Right atrium auricular region (tissue), 2 donors: Measurements from ENCODE around the gene RGS7BP. TPM values are rescaled to one million over a fixed set of nuclear protein-coding genes. Genes with fewer than 3 reads are reported as not detected.

ENCODE experiments used
- DNase-seq: peaks from one replicate; pipeline ENCODE4 v3.0.0-alpha.2; 2019; ENCODE audit warnings: low spot score
- H3K27ac ChIP-seq, 2 donors: fragments of 200-600 bp; sonication (generic); 1 replicate in 1 of 2; 2 replicates in 1 of 2; pipeline ENCODE4 v1.5.1; 2016 to 2019
- H3K27me3 ChIP-seq, 2 donors: fragments of 200-600 bp; sonication (generic); one replicate each; pipeline versions ENCODE4 v1.5.1 to v1.6.0; 2017 to 2019
- H3K36me3 ChIP-seq: fragments of 200-600 bp; sonication (generic); one replicate; pipeline ENCODE4 v1.5.1; 2016
- H3K4me1 ChIP-seq, 2 donors: fragments of 200-600 bp; sonication (generic); one replicate each; pipeline versions ENCODE4 v1.5.1 to v1.6.0; 2017 to 2019
- H3K4me3 ChIP-seq, 2 donors: fragments of 200-600 bp; sonication (generic); 1 replicate in 1 of 2; 2 replicates in 1 of 2; pipeline ENCODE4 v1.5.1; 2017 to 2019; ENCODE audit warnings: mild to moderate bottlenecking in 1 of 2, moderate library complexity in 1 of 2
- H3K9me3 ChIP-seq, 2 donors: fragments of 200-600 bp; sonication (generic); one replicate each; pipeline ENCODE4 v1.5.1; 2019
- total RNA-seq, 2 donors: library from RNA; depleted of rRNA; stranded (reverse); fragments of >200 nt; gene quantifications; one replicate each; pipeline ENCODE4 v1.1.0, GENCODE V29; 2016
- TF ChIP-seq, protein P1 (sequence below), 2 donors: fragments of 200-600 bp; sonication (generic); IDR thresholded peaks; one replicate each; pipeline ENCODE4 v1.5.1; 2019; ENCODE audit warnings: antibody characterized with exemption in 2 of 2

Gene RGS7BP
- total RNA-seq, 2 donors from 2014 or later = 2.4 to 3.6 TPM

DNA sequence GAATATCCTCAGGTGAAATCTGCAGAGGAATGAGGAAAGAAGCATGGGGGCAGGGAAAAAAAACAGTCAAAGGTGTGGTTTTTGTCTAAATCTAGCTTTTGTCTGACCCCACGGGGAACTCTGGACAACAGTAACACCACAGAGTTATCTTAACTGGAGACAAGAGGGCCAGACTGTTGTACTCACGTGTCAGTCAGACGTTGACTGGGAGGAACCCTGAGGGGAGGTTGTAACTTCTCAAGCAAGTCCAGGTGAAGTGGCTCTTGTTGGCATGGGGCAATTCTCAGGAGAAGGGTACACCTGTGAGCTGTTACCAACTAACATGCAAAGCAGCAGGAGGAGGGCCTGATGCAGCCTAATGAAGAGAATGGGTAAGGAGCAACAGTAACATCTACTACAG, 140.4 kb downstream of the RGS7BP start:
- no peaks in the 10 kb centered on the region for H3K36me3 ChIP-seq
- H3K4me1 ChIP-seq = no peaks in the 10 kb centered on the region
- no peak for DNase-seq
- no peaks in the 10 kb centered on the region for H3K27me3 ChIP-seq
- H3K27ac ChIP-seq = no peak overlapping the region
- TF ChIP-seq, protein P1, sequence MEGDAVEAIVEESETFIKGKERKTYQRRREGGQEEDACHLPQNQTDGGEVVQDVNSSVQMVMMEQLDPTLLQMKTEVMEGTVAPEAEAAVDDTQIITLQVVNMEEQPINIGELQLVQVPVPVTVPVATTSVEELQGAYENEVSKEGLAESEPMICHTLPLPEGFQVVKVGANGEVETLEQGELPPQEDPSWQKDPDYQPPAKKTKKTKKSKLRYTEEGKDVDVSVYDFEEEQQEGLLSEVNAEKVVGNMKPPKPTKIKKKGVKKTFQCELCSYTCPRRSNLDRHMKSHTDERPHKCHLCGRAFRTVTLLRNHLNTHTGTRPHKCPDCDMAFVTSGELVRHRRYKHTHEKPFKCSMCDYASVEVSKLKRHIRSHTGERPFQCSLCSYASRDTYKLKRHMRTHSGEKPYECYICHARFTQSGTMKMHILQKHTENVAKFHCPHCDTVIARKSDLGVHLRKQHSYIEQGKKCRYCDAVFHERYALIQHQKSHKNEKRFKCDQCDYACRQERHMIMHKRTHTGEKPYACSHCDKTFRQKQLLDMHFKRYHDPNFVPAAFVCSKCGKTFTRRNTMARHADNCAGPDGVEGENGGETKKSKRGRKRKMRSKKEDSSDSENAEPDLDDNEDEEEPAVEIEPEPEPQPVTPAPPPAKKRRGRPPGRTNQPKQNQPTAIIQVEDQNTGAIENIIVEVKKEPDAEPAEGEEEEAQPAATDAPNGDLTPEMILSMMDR (IDR thresholded peaks at IDR 0.05) = no peak
- H3K4me3 ChIP-seq = no peak overlapping the region
- H3K9me3 ChIP-seq = no peaks in the 10 kb centered on the region

DNA sequence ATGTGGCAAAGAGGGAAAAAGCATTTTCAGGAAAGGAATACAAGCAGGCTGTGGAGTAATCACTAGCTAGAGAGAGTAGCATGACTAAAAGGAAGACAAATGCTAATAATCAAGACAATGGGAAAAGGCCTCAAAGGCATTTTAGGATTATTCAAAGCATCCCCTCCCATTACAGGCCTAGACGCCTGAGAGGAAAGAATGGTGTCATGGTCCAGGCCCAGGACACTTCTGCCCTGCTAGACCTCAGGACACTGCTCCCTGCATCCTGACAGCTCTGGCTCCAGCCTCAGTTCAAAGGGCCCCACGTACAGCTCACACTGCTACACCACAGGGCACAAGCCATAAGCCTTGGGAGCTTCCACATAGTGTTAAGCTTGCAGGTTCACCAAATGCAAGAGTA, 143.7 kb downstream of the RGS7BP start:
- H3K9me3 ChIP-seq = no peaks in the 10 kb centered on the region
- no peak for DNase-seq
- no peaks in the 10 kb centered on the region for H3K36me3 ChIP-seq
- no peaks in the 10 kb centered on the region for H3K27me3 ChIP-seq
- H3K27ac ChIP-seq = no peak overlapping the region
- no peaks in the 10 kb centered on the region for H3K4me1 ChIP-seq
- TF ChIP-seq, protein P1 (IDR thresholded peaks at IDR 0.05) = no peak
- H3K4me3 ChIP-seq = no peak overlapping the region

GRCh38 chr5:64653766-64654560, 148.1 kb downstream of the RGS7BP start:
- TF ChIP-seq, protein P1 (IDR thresholded peaks at IDR 0.05) = no peak
- H3K4me1 ChIP-seq = no peaks in the 10 kb centered on the region
- no peak overlapping the region for H3K27ac ChIP-seq
- no peak overlapping the region for H3K4me3 ChIP-seq
- peaks cover 0 to 9% of the 10 kb centered on the region in 2 donors for H3K9me3 ChIP-seq
- no peak for DNase-seq
- no peaks in the 10 kb centered on the region for H3K27me3 ChIP-seq
- H3K36me3 ChIP-seq = no peaks in the 10 kb centered on the region

DNA sequence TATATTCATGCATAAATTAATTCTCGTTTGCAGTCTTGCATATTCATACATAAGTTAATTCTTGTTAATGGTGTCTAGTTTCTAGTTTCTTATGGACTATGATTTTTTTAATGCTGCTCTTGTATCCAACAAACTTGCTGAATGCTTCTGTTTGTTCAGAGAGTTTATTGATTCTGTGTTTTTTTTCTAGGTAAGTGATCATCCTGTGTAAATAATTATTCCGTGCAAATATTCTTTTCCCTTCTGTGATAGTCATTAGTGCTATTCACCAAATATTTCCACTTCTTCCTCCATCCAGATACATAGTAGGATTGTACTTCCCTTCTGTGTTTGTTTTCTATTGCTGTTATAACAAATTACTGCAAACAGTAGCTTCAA, 148.7 kb downstream of the RGS7BP start:
- Histone ChIP-seq H3K9me3 (peaks cover 0 to 9% of the 10 kb centered on the region in 2 donors), H3K27me3 (no peaks in the 10 kb centered on the region), H3K4me3 (no peak overlapping the region), H3K36me3 (no peaks in the 10 kb centered on the region), H3K4me1 (no peaks in the 10 kb centered on the region), H3K27ac (no peak overlapping the region)
- TF ChIP-seq, protein P1 (IDR thresholded peaks at IDR 0.05) = no peak
- no peak for DNase-seq

DNA sequence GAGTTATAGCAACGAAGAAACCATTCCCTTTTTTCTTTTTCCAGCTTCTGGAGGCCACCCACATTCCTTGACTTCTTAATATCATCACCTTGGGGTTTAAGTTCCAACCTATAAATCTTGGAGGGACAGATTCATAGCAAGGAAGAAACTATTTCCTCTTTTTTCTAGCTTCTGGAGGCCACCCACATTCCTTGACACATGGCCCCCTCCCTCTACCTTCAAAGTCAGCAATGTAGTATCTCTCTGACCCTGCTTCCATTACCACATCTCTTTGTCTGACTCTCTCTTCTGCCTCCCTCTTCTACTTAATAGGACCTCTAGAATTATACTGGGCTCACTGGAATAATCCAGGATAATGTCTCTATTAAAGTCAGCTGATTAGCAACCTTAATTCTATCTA, 149.8 kb downstream of the RGS7BP start:
- Histone ChIP-seq H3K4me1 (no peaks in the 10 kb centered on the region), H3K4me3 (no peak overlapping the region), H3K9me3 (peaks cover 0 to 9% of the 10 kb centered on the region in 2 donors), H3K27me3 (no peaks in the 10 kb centered on the region), H3K27ac (no peak overlapping the region), H3K36me3 (no peaks in the 10 kb centered on the region)
- DNase-seq = no peak
- TF ChIP-seq, protein P1 (IDR thresholded peaks at IDR 0.05) = no peak

GRCh38 chr5:64659289-64659688, 153.5 kb downstream of the RGS7BP start:
- Histone ChIP-seq H3K27ac (no peak overlapping the region), H3K4me3 (no peak overlapping the region), H3K9me3 (peaks cover 0 to 9% of the 10 kb centered on the region in 2 donors), H3K4me1 (no peaks in the 10 kb centered on the region), H3K27me3 (no peaks in the 10 kb centered on the region), H3K36me3 (no peaks in the 10 kb centered on the region)
- TF ChIP-seq, protein P1 (IDR thresholded peaks at IDR 0.05) = no peak
- no peak for DNase-seq
